Measurements from ENCODE around the gene SERAC1.

GRCh38 chr6:158063736-158064135 is 104.3 kb downstream of the SERAC1 start:
- TF ChIP-seq CTCF (IDR thresholded peaks at IDR 0.05), result no peak
- TF ChIP-seq POLR2A (IDR thresholded peaks at IDR 0.05; ENCODE audit: low read depth), result no peak
- no peak for TF ChIP-seq EP300 (IDR thresholded peaks at IDR 0.05)
- no peak for TF ChIP-seq POLR2AphosphoS5 (IDR thresholded peaks at IDR 0.05)

All from esophagus muscularis mucosa (tissue), 4 donors.